ENCODE measurements around the gene MOV10. TPM values are rescaled to one million over a fixed set of nuclear protein-coding genes. Genes with fewer than 3 reads are reported as not detected.

The MOV10 gene
- total RNA-seq, 1 experiment from 2014 or later, result 58.9 TPM

GRCh38 chr1:112729909-112730308, 55.5 kb downstream of the MOV10 start:
- DNase-seq (ENCODE audit: low read depth), result no peak

GRCh38 chr1:112731451-112731850, 57.0 kb downstream of the MOV10 start:
- no peak for DNase-seq (ENCODE audit: low read depth)

- peak; percentile 94 for DNase-seq (ENCODE audit: low read depth)
Measured at GRCh38 chr1:112735752-112736151, 61.3 kb downstream of the MOV10 start.

GRCh38 chr1:112737573-112737972, 63.1 kb downstream of the MOV10 start:
- no peak for DNase-seq (ENCODE audit: low read depth)

GRCh38 chr1:112743174-112744008, 68.9 kb downstream of the MOV10 start:
- no peak for DNase-seq (ENCODE audit: low read depth)

GRCh38 chr1:112744009-112744578, 69.6 kb downstream of the MOV10 start:
- no peak for DNase-seq (ENCODE audit: low read depth)

- DNase-seq (ENCODE audit: low read depth), result no peak
Measured at GRCh38 chr1:112748396-112748795, 73.9 kb downstream of the MOV10 start.

Small RNAs within 50 kb of the gene (small RNA-seq; reads per million reads assigned to genes)
- gene RNU7-70P, result not detected

Other genes with a start within 250 kb of the MOV10 start
- 0.02 TPM in 1 of 2 replicates, not detected in the other for gene WNT2B, start 165.7 kb upstream of the MOV10 start, total RNA-seq (2014; rRNA removed; shearing (Covaris generic))
- 19.3 and 23.3 TPM in 2 replicates for gene ST7L, start 55.5 kb upstream of the MOV10 start, total RNA-seq (2014; rRNA removed; shearing (Covaris generic))
- gene CAPZA1, start 54.8 kb upstream of the MOV10 start, total RNA-seq (2014; rRNA removed; shearing (Covaris generic)), result 240 and 250 TPM in 2 replicates
- 325 and 423 TPM in 2 replicates for gene RHOC, start 32.5 kb downstream of the MOV10 start, total RNA-seq (2014; rRNA removed; shearing (Covaris generic))
- 0.27 and 0.59 TPM in 2 replicates for gene PPM1J, start 40.7 kb downstream of the MOV10 start, total RNA-seq (2014; rRNA removed; shearing (Covaris generic))